TTC549 (cell line): ENCODE data around the gene LY6G6D.

Experiments
- FAIRE-seq: peaks from 2 replicates; lab custom pipeline; 2012; peaks lifted over from hg19 to GRCh38; lab: Jason Lieb, UNC

LY6G6D gene

DNA sequence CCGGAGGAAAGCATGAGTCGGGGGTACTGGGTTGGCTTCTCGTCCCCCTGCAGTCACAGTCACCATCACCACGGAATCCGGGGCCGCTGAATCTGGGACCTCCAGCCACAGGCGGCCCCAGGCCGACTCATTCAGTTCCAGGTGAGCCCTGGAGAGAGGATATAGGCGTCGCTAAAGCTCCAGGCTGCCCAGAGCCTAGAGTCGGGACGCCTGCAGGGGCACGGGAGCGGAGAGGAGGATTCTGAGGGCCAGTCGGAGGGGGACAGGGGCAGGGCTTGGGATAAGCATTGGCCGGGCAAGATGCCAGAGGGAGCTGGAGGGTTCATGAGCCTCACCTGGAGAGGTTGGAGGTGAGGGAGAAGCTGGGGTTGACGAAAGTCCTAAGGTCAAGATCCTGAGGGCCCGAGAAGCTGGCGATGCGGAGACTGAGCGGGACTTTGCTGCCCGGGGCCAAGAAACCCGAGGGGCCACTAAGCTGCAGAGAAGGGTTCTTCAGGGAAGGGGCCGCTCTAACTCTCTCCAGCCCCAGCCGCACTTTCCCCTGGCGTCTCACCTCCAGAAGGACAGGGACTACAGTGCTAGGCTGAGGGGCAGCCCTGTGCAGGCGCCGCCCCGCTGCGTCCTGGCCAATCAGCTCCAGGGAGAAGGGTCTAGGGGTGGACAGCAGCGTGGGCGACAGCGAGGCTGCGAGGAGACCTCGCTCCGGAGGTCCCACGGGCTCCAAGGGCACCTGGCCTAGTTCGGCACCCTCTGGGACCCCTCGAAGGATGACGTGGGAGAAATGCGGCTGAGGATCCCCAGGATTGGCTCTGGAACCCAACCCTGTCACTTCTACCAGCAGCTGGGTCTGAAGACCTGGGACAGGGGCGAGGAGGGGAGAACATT, 51.0 kb downstream of the LY6G6D start:
- FAIRE-seq, result no peak

DNA sequence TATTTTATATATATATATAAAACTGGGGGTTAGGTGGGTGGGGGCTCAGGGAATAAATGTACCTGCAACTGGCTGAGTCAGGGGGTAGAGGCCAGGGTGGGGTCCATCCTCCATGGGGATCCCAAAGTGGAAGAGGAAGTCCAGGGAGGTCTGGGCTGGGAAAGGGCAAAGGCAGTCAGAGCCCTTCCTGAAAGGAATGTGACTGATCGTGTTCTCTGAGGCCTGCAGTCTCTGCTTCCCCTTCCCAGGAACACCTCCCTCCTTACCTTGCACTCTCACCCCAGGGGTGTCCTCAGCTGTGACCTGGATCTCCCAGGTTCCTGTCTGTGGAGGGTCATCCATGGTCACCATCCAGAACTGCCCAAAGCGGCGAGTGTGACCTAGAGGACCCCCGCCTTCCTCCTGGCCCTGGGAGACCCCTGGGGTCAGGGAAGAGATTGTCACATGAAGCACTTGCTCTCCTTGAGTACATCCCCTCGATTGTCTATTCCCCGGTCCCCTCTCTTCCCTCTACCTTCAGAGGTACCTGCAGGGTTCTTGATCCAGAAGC, 52.0 kb downstream of the LY6G6D start:
- no peak for FAIRE-seq
